HG03108 (cell line): ENCODE data around the gene KLF7.

Source experiments
- ATAC-seq: cut with Tn5 transposase; IDR thresholded peaks from one replicate; pipeline ENCODE4 v1.9.1; 2021; ENCODE audit warnings: moderate library complexity; ENCODE audit not compliant: unreplicated experiment

KLF7 gene

GRCh38 chr2:207035875-207036274, 129.9 kb downstream of the KLF7 start:
- ATAC-seq = no peak

GRCh38 chr2:207032490-207032889, 133.3 kb downstream of the KLF7 start:
- no peak for ATAC-seq
